Dedifferentiated amniotic fluid mesenchymal stem cell (primary cell): ENCODE measurements around the gene TENM4.

Experiments
- DNase-seq: peaks from one replicate; pipeline ENCODE4 v3.0.0-alpha.2; 2016; ENCODE audit errors: extremely low spot score

The TENM4 gene

DNA sequence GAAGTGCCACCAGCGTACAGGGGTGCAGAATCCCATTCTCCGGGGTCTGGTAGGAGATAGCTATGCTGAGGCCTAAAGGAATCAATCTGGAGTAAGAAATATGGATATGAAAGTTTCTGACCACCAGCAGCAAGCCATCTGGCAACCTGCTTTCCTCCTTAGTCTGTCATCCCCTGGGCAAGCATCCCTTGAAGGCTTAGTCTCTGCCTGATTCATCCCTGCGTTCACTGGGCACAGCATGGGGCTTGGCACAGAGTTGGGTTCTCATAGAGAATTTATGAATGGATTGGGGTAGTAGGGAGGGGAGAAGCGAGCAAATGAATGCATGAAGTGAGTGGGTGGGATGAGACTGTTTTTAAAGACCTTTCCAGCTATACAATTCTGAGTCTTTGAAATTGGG, 780.4 kb downstream of the TENM4 start:
- no peak for DNase-seq

DNA sequence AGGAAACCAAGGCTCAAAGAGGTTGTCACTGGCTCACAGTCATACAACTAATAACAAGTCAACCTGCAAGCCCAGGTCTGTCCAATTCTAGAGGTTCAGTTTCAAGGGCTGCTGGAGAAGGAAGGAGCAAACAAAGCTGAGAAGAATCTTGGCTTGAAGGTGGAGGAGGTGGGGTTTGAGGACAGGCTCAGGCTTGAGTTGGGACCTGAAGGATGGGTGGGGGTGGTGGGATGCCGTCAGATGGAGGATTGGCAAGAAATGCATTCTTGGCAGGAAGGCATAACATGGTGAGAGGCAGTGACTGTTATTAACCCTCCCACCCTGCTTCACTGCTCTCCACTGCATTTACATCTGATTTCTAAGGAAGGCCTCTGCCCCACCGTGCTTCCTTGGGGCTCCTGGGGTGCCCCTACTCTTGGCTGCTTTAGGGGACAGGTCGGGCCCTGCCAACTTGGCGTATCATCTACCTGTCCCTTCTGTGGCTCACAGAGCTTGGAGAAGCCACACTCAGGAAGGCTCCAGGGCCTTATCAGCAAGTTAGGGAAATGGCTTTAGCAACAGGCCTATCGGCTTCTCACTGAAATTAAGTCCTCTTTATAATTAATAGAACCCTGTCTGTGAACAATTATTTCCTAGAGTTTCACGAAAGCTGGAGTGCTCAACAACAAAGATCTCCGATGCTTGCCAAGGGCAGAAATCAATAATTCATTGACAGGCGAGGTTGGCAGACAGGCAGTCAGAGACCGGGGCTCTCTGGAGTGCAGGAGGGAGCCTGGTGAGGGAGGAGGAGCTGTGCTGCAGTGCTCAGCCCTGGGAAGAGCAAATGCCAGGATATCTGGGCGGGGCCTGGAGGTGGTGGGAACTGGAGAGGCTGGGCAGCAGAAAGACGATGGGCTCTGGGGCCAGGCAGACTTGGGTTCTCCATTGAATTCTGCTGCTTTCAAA, 781.2 kb downstream of the TENM4 start:
- DNase-seq, result no peak

DNA sequence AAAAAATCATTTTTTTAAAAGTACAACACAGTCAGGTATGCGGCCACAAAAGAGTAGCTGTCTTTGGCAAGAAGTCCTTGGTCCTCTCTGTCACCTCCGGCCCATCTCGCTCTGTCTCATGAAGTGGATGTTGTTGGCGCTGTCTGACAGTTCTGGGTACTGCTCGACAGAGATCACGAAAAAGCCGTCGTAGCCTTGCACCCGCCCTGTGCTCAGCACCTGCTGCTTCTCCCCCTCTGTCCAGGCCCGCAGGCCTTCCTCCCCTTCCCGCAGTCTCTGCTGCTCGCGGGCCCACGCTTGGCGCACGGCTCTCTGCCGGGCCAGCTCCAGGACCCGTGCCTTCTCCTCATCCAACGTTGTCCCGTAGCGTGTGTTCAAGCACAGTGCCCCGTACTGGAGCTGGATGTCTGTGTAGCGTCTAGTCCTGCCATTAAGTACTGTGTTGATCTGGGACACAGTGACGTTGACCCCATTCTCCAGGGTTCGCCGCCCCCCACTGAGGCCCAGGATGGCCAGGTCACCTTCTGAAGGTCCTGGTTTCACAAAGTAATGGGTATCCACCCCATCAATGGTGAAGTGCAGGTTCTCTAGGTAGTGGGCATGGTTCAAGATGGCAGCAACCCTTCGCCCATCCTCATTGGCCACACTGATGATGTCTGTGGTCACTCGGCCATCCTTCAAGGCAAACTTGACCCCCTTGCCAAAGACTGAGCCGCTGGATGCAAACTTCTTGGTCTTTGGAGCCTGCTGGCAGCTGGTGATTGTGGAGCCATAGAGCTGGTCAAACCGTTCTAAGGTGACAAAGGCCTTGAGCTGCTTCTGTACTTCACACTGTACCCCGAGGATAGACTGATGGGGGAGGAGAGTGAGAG, 782.6 kb downstream of the TENM4 start:
- no peak for DNase-seq

DNA sequence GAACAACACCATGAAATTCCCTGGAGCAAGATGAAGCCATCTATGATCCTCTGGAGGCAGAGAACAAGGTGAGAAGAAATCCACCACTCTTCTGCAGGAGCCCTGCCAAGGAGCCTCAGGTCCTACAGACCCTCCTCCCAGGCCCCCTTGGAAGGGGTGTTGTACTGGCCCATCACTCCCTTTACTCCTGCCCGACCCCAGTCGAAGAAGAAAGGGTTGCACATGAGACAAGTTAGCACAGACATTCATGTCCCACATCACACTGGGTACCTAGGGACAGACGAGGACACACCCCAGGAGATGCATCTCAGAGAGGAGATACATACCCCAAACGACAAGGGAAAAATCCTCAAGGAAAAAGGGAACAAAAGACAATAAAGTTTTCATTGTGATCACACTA, 783.4 kb downstream of the TENM4 start:
- DNase-seq, result no peak

DNA sequence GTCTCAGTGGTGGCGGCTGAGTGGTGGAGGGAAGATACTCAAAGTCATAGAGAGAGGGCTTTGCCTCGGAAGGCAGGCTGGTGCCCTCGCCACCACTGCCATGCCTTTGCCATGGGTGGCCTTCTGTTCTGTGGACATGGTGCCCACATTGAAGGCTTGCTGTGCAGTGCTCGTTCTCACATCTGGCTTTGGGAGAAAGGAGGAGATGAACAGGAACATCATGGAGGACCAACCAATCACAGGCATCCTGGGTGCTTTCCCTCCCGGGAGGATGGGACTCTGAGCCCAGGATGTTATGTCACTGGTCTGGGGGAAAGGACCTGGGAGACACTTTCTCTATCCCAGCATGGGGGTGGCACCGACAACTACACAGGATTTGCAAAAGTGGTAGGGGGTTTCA, 783.8 kb downstream of the TENM4 start:
- no peak for DNase-seq

DNA sequence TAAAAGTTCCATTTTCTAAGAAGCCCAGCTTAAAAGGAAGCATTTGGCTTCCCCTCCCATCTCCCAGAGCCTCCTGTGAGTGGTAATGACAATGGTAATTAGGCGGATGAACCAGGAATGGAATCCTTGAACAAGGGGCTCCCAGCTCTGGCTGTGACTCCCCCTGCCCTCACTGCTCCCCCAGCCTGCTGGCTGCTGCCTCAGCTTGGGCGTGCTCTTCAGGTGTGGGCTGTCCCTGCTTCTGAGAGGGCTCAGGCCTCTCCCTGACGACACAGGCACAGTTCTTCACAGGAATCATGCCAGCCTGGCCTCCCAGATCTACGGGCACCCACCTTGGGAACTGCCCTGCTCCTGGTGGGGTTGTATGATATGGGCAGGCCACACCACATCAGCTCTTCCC, 784.5 kb downstream of the TENM4 start:
- DNase-seq, result no peak

DNA sequence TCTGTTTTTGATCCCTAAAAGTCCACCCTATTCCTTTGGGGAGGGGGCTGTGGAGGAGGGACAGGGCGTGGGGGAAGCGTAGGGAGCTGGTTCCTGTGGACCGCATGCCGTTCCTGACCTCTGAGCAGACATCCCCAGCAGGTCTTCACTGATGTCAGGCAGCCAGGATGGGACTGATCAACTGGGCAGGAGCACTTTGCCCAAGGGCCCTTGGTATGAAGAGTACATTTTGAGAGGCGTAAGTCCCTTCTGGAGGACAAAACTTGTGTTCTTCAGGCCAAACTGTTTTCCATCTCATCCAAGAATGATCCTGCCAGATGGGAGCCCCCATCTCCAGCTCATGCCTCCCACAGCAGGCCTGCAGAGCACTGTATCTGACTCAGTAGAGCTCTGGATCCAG, 785.3 kb downstream of the TENM4 start:
- no peak for DNase-seq

DNA sequence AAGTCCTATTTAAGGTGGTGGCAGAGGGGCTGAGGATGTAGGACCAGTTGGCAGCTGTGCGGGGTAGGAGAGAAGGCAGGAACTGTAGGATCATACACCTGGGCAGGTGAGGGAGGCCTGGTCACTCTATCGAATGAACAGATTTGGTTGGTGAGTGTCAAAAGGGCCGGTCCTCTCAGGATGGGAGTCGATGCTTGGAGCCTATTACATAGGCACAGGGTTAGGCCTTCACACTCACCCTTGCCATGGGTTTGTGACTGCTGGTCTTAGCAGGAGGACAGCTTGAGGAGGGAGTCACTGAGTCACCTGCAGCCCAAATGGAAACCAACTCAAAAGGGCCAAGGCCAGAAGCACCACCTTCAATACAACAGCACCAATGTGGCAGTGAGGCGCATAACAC, 786.0 kb downstream of the TENM4 start:
- DNase-seq, result no peak

DNA sequence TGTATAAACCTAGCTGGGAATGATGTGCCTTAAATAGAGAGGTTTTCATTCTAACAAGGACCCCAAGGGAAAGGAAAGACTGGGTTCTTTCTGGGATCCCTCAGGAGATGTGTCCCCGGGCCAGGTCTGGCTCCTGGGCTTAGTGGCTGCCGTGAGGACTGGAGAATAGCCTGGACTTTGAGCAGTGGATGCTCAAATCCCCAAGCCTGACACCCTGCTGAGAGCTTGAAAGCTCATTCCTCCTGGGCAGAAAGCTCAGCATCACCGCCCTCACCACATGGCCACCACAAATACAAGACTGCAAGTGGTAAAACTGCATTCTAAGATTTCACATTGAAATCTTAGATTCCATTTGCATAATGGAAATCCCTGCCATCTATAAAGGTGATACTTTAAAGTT, 786.8 kb downstream of the TENM4 start:
- DNase-seq, result no peak

DNA sequence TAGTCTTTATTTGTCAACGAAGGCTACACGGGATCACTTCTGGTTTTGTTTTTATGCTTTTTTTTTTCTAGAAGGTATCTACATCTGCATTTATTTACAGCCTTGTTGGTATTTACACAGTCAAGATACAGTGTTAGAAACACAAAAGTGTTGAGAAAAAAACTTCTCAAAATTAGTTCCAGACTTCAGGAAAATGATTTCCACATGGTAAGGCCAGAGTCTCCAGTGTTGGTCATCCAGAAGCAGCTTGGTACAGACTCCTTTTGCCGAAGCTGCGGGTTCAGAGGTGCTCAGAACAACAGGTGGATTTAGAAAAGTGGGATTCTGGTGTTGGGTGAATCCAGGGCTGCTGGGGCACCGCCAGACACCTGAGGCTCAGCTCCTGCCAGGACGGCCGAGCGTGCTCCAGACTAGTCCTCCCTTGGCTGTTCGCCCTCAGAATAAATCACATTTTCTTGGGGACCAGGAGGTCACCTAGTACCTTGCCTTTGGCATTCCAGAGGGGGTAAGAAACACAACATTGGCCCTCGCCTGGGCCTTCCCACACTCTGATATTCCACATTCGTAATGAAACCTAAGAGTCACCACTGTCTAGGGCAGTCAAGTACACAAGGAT, 787.4 kb downstream of the TENM4 start:
- DNase-seq, result no peak

DNA sequence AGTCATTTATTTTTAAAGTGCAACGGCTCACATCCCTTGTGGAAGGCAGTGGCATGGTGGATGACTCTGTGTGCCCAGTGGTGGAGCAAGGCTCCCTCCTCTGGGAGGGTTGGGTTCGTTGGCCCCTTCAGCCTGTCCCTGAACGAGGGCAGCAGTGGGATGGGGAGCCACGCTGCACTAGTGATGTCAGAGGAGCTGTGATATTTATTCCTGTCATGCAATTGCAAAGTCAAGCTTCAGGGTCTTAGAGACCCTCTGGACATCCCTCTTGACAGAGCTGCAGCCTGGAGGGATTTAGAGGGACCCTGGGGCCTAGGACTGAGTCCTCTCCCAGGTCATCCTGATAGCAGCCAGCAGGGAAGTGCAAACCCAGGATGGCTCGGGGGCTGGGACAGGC, 788.0 kb downstream of the TENM4 start:
- DNase-seq, result no peak

DNA sequence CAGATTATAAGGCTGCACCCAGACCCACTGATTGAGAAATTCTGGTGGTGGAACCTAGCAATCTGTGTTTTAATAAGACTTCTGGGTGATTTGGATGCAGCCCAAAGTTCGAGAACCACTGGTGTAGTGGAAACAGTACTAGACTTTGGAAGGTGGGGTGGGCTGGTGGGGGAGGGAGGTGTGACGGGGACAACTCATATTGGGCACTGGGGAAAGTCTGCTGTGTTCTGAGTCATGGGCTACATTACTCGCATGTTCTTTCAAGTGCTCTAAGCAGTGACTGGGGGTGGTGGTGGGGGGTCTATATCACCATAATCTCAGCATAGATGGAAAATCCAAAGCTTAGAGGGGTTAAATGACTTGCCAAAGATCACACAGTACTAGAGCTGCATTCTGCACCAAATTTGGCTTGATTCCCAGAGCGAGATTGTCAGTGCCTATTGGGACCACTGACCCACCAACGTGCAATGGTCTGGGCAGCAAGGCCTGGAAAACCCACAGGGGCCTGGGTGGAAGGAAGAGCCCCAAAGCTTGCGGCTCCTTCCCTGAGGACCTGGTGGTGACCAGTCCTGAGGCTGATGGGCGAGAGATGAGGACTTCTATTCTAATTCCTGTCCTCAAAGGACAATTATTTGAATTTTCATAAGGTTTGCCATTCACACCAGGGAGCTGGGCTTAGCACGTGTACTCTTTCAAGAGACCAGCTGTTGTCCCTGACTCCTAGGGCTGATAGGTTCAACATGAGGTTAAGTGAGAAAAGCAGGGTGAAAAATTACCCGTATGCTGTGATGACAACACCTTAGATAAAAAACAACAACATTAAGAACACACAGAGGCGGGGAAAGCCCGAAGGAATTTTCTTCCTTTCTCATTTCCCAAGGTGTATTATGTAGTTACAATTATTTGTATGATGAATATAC, 788.6 kb downstream of the TENM4 start:
- no peak for DNase-seq

DNA sequence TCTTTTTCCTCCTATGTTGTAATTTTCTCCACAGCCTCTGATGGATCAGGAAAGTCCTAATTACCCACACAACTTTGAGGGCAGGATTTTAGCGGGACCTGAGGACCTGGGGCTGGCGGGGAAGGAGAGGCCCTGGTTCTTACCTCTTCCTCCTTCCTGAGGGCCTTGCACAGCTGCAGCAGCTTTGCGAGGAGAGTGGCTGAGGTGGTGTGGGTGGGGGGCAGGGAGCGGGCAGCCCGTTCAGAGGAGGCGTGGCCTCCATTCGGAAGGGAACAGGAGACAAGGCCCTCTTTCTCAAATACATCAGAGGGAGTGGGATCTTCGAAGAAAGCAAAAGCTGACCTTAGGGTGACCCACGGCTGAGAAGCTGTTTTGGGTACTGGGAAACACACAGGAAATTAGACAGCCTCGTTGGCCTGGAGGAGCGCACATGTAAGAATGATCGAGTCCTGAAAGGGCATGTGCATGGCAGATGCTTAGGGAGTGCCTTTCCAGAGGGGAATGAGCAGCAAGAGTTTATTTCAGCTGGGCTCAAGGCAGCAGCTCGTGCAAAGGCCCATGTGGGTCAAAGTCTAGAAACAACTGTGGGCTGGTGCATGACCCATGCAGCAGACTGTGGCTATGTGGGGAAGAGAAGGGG, 789.6 kb downstream of the TENM4 start:
- DNase-seq, result no peak

DNA sequence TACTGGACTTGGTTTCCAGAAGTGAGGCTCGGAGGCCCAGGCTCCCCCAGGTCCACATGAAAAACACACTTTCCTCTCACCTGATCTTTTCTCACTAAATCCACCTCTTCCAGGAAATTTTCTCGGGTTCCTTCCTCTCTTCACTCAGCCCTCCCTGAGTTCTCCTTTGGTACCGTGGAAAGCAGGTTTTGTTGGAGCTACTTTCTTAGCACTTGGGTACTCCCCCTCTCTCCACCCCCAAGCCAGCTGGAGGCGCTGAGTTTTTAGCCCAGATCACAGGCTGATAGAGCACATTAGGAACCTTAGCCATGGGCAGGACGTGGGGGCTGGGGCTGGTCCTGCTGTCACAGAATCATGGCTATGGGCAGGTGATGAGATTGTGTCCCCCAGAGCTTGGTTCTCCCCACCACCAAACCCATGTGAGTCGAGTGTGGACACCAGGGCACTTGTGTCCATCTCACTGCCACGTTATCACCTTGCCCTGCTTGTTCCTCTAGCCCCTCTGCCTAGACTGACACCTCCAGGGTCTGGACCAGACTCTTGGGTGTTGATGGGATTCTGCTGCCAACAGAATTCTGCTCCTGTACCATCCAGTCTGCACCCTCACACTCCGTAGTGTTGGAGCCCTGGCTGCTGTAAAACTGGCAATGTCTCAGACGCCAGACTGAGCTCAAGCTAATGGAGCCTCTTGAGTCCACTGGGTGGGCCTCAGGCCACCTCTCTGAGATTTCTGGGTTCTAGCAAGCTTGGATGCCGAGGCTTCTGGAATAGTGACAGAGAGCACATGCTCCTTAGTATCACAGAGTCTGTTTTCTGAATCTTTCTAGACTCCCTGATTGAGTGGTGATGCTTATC, 791.2 kb downstream of the TENM4 start:
- DNase-seq, result no peak

DNA sequence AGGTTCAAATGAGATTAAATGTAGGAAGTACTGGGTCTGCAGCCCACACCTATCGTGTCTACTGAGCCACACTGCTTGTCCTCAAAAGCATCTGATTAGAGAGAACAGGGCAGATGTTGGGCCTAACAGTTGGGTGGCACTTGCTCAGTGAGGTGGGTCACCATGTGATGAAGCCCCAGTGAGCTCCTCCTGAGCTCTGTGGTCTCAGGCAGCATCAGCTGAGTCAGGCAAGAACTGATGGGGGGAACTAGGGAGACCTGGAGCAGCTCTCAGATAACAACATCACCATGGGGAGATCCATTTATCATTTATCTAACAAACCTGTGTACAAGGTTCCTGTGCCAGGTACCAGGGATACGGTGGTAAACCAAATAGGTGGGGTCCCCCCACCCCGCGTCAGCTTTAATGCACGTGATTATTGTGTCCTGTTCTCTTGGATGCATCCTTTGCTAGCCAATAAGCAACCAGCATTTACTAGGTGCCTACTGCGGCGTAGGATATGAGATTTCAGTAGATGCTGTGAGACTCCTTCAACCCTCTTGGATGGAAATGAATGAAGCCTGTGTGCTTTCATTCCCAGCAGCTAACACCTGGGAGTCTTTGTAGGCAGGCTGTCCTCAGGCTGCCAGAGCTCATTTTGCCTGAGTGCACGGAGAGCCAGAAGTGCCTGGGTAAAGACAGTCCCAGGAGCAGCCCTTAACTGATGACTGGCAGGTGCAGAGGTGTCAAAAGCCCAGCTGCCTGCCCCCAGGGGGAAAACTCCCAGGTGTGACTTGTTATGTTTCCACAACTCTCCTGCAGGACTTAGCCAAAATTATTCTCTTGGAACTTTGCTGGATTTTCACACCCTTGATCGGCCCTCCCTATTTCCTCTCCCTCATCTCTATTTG, 792.6 kb downstream of the TENM4 start:
- DNase-seq, result no peak

DNA sequence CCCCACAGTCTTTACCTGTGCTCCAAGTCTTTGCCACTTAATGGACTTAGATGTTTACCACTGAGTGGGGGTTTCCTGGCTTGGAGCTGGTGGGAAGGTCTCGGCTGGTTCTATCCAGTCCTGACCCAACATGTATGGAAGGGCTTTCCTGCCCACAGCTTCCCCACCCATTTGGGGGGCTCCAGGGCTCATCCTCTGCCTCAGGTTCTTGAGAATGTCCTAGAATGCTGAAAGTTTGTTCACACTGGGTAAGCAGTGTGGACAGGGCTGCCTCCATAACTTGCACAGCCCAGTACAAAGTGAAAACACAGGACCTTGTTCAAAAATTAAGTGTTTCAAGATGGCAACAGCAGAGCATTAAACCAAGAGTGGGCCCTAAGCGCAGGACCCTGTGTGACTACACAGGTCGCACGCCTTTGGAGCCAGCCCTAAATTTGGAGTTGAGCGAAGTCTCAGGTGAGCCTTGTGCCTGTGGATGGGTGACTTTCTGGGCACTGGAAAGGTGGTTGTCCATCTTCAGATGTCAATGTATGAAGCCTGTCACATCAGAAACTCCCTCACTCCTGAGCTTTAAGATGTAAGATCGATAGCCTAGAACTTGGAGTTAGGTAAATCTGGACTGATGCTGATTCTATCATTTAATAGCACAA, 793.4 kb downstream of the TENM4 start:
- no peak for DNase-seq

DNA sequence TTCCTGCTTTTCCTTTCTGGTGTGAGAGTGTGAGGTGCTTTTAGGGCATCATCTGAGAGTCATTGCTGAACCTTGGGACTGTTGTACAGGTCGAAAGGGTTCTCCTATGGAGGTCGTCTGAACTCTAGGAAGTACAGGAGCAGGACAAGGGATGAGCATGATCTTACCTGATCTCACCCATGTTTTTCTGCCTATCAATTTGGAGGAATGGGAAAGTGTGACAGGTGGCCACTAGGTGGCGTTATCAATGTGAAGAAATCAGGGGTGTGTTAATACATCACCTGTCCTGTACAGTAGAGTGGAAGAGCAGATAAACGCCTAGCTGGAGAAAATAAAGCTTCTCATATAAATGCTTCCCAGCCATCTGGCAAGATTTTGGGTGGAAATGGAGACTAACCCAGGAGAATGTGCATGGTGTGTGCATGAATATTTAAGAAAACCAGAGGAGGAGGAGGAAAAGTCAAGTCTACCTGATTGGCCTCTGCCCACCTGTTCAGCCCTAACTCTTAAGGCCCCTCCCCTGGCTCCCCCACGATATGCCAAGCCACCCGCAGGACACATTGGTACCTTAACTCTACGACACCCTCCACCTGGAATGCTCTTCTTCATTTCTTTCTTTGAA, 794.2 kb downstream of the TENM4 start:
- DNase-seq, result no peak
